ENCODE data around the gene FES. TPM values are rescaled to one million over a fixed set of nuclear protein-coding genes. Genes with fewer than 3 reads are reported as not detected.
"Not testable (repeated sequence)": the region's sequence is repeated elsewhere in the genome, so short reads cannot be mapped to it uniquely, and the experiment has no call there.

Gene FES
- 15.4 TPM for total RNA-seq
- long read RNA-seq, transcript FES-201 (19 exons, 2,829 nt): major isoform, 12 of 39 reads
- long read RNA-seq, partial matches to known transcripts: 10 of 39 reads
- long read RNA-seq, other reads (novel, unspliced or antisense): 16 of 39 reads

DNA sequence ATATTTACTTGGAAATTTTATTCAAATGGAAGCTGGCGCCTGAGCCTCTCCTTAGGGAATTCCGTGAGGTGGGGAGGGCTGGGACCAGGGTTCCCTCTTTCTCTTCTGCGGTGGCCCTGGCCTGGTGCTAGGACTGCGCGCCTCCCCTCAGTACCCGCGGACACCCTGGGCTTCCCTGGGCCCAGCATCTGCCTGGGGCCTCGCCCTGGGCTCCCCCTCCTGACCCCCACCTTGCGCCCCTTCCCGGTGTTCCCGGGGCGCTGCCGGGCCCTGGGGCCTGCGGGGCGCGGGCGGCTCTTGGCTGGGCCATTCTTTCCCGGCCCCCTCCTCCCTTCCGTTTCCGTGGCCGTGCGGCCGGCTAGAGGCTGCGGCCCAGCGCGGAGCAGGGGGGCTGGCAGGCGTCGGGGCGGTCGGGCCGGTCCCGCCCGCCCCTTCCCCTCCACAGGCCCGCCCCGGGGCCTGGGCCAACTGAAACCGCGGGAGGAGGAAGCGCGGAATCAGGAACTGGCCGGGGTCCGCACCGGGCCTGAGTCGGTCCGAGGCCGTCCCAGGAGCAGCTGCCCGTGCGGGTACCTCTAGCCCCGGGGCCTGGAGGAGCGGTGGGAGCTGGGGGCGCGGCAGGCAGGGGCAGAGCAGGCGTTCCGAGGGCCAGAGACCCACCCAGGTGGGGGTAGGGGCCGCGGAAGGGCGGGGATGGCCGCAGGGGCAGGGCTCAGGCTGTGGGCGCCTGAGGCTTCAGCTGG is at the start of gene FES:
Gene FES, plus strand, starts transcription at position 529 of the 743 bp plus-strand sequence. CDS start 542 bp downstream, outside the sequence.
- intact Hi-C loops (cut with micrococcal nuclease): no loop called here
- ATAC-seq (peak; percentile 78), DNase-seq (peak; percentile 87)

- intact Hi-C loops (cut with micrococcal nuclease): no loop called here
- ATAC-seq (no peak), DNase-seq (no peak)
Observed at GRCh38 chr15:90834626-90835025, 49.7 kb upstream of the FES start.

DNA sequence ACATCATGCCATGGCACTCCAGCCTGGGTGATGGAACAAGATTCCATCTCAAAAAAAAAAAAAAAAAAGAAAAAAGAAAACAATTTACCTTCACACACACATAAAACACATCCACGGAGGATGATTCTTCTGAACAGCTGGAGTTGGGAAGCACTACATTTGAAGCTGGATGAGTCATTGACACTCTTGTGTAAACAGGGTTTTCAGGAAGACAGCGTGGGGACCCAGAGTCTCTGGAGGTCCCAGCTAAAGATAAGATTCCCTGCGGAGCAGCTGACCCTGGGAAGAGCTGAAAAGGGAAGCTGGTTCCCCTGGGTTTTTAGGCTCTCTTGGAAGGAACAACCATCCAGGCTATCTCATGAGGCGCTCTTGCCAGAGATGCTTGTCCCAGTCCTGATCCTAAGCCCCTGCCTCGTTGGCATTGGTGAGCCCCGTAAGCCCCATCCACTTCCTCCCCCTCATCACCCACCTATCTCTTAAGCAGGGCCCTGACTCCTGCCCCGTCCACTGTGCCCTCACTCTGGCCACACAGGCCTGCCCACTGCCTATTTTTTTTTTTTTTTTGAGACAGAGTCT is 47.9 kb upstream of the FES start:
- DNase-seq (no peak), ATAC-seq (peak; percentile 76)
- intact Hi-C loops (cut with micrococcal nuclease): no loop called here

DNA sequence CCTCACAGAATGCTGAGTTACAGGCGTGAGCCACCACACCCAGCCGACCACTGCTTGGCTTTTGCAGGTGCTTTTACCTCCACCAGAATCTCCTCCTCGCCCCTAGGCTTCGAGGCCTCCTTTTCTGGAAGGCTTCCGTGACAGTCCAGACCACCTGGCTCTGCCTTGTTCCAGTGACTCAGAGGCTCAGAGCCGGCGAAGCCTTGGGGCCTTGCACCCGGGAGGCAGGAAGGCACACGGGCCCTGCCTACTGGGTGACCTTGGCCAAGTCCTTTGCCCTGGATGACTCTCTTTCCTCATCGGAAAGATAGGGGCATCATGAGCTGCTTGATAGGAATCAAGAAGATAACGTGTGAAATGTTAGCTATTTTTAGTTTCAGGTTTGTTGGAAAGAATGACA is 47.2 kb upstream of the FES start:
- ATAC-seq (no peak), DNase-seq (no peak)
- intact Hi-C loops (cut with micrococcal nuclease): no loop called here

- intact Hi-C loops (cut with micrococcal nuclease): no loop called here
- ATAC-seq (no peak), DNase-seq (no peak)
Observed at GRCh38 chr15:90838139-90838538, 46.2 kb upstream of the FES start.

GRCh38 chr15:90838544-90838943 is 45.8 kb upstream of the FES start:
- intact Hi-C loops (cut with micrococcal nuclease): no loop called here
- no peak for ATAC-seq
- no peak for DNase-seq

GRCh38 chr15:90839187-90840071 is 44.9 kb upstream of the FES start:
- intact Hi-C loops (cut with micrococcal nuclease): no loop called here
- ATAC-seq: peak; percentile 64
- DNase-seq: no peak

GRCh38 chr15:90840157-90840855 is 44.0 kb upstream of the FES start:
- ATAC-seq (no peak), DNase-seq (no peak)
- intact Hi-C loops (cut with micrococcal nuclease): no loop called here

DNA sequence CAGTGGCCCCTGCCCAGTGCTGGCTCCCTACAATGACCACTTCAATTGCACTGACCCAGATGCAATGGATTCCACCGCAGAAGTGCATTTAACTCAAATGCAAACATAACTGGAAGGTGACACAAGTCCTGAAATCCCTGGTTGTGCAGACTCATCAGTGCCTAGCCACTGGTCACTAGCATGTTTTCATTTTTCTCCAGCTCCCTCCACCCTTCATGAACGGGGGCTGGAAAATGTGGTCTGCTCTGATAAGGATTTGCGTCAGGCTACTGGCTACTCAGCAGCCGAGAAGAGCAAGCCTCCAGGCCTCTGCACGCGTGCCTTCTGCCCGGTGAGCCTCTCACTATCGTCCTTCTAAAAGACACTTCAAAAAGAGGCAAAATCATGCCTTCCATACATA is 43.4 kb upstream of the FES start:
- ATAC-seq: no peak

GRCh38 chr15:90844696-90845095 is 39.6 kb upstream of the FES start:
- ATAC-seq (no peak), DNase-seq (no peak)
- intact Hi-C loops (cut with micrococcal nuclease): no loop called here

More for the DNA sequence above, 43.4 kb upstream of the FES start:
- no peak for DNase-seq
- intact Hi-C loops (cut with micrococcal nuclease): no loop called here

DNA sequence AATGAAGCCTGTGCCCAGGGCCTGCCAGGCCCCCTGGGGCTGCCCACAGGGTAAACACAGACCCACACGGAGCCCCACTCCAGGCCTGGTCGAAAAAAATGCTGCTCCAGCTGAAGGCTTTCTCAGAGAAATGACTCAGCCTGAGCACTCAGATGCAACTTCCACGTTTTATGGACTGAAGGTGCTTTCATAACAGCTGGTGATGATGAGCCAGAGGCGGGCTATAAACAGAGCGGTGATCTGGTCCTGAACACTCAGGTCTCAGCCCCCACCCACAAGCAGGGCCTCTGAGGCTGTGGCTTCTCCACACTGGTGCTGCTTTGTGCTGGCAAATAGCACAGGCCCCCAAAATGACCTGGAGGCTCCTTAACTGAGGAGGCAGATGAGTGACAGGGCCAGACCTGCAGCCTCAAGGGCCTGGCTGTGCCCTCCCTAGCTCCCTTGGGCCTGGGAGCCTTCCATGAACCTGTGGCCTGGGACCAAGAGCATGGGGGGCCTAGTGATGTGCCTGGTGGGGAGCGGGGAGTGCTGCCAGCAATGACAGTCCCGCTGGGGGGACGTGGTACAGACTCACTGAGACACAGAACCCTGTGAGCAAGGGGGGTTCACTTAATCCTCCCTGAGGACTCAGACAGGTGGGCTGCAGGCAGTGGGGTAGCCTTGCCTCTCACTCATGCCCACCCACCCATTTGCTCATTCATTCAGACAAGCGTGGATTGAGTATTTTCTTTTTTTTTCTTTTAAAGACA is 38.9 kb upstream of the FES start:
- intact Hi-C loops (cut with micrococcal nuclease): no loop called here
- DNase-seq (no peak), ATAC-seq (peak; percentile 35)

- ATAC-seq; intact Hi-C loops (cut with micrococcal nuclease): not testable (repeated sequence)
Observed at GRCh38 chr15:90849424-90849823, 34.9 kb upstream of the FES start.

GRCh38 chr15:90851114-90851513 is 33.2 kb upstream of the FES start:
- DNase-seq (no peak), ATAC-seq (no peak)
- intact Hi-C loops (cut with micrococcal nuclease): no loop called here

More at GRCh38 chr15:90849424-90849823, 34.9 kb upstream of the FES start:
- not testable (repeated sequence) for DNase-seq

GRCh38 chr15:90851940-90852339 is 32.4 kb upstream of the FES start:
- intact Hi-C loops (cut with micrococcal nuclease): no loop called here
- no peak for ATAC-seq
- no peak for DNase-seq

GRCh38 chr15:90855139-90855538 is 29.2 kb upstream of the FES start:
- no peak for ATAC-seq
- intact Hi-C loops (cut with micrococcal nuclease): no loop called here
- DNase-seq: no peak

- intact Hi-C loops (cut with micrococcal nuclease): no loop called here
- DNase-seq (no peak), ATAC-seq (no peak)
Observed at GRCh38 chr15:90857337-90857736, 27.0 kb upstream of the FES start.

DNA sequence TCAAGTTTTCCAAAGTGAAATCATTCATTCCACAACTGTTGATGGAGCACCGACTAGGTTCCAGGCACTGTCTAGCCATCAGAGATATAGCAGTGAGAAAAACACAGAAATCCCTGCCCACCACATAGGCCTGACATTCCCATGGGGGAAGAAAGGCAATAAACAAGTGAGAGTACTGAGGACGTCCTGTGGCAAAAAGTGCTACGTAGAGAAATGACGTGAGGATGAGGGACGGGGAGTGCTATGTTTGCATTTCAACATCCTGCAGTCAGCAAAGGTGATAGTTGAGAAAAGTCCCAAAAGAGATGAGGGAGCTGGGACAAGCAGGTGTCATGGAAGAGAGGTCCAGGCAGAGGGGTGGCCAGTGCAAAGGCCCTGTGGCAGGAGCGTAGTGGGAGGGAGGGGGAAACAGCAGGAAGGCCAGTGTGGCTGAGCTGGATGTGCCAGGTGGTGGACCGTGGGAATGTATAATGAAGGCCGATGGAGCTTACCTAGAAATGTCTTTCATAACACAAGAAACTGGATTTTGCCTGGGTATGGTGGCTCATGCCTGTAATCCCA is 26.3 kb upstream of the FES start:
- ATAC-seq (no peak), DNase-seq (no peak)
- intact Hi-C loops (cut with micrococcal nuclease): no loop called here
